SH-SY5Y (cell line): ENCODE results near the gene SYT2.

Experiments used
- GATA2 ChIP-seq: IDR thresholded peaks from 2 replicates; pipeline ENCODE4 v1.6.1; 2011; ENCODE audit warnings: mild to moderate bottlenecking, low read depth, low read length
- GATA3 ChIP-seq: IDR thresholded peaks from 2 replicates; pipeline ENCODE4 v1.6.1; 2011; ENCODE audit warnings: low read depth, mild to moderate bottlenecking, low read length, moderate library complexity

DNA sequence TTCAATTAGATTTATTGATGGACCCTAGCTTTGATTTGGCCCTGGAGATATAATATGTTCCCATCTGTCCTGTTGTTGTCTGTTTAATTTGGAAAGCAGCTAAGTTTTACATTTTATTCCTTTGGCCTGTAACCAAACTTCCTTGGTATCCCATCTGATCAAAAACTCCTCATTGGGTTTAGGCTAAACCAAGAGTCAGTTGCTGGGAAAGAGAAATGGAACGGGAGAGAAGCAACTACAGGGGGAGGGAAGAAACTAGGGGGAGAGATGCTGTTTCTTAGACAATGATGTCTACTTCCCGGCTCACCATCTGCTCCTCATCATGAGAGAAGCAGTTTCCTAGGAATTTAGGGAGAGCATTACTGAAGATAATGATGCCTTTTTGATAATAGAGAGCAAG lies 141.8 kb downstream of the SYT2 start:
- TF ChIP-seq GATA3 (no peak), GATA2 (no peak)
